HG03432 (cell line): ENCODE results near the gene RTP1.
"Not testable (repeated sequence)": the region's sequence is repeated elsewhere in the genome, so short reads cannot be mapped to it uniquely, and the experiment has no call there.

Experiments used
- ATAC-seq: cut with Tn5 transposase; IDR thresholded peaks from one replicate; pipeline ENCODE4 v1.9.1; 2021; ENCODE audit warnings: mild to moderate bottlenecking, moderate library complexity; ENCODE audit not compliant: unreplicated experiment

The RTP1 gene

GRCh38 chr3:187196573-187197334, 532 bp upstream of the RTP1 start:
- ATAC-seq: no peak

- ATAC-seq: peak; percentile 63
Measured at GRCh38 chr3:187198490-187198889, 1.2 kb downstream of the RTP1 start.

DNA sequence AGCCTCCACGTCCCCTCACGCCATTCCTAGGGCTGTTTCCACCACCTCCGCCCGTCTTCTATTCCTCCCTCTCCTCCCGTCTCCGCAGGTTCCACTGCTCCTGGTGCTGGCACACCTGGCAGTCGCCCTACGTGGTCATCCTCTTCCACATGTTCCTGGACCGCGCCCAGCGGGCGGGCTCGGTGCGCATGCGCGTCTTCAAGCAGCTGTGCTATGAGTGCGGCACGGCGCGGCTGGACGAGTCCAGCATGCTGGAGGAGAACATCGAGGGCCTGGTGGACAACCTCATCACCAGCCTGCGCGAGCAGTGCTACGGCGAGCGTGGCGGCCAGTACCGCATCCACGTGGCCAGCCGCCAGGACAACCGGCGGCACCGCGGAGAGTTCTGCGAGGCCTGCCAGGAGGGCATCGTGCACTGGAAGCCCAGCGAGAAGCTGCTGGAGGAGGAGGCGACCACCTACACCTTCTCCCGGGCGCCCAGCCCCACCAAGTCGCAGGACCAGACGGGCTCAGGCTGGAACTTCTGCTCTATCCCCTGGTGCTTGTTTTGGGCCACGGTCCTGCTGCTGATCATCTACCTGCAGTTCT, 2.3 kb downstream of the RTP1 start:
- ATAC-seq: not testable (repeated sequence)

DNA sequence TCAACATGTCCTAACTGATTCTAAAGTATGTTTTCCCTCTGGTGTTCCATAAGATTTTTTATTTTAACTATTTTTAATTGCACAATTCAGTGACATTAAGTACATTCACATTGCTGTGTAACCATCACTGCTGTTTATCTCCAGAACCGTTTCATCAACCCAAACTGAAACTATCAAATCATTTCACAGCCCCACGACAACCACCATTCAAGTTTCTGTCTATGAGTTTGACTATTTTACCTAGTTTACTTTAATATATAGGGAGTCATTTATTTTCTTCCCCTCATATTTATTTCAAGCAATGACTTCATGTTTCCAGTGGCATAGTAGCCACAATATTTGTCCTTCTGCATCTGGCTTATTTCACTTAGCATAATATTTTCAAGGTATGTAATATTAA, 8.4 kb downstream of the RTP1 start:
- ATAC-seq: no peak

DNA sequence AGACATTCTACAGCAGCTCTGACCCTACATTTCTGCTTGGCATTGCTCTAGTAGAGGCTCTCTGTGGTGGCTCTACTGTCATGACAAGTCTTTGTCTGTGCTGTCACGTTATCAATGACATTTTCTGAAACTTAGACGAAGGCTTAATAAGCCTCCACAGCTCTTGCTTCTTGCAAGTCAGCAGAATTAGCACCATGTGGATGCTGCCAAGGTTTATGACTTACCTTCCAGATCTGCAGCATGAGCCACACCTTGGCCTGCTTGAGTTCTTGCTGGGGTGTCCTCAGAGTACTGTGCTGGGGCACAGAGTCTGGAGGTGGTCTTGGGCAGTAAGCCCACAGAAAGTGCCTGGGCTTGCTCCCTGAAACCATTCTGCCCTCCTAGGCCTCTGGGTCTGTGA, 9.8 kb downstream of the RTP1 start:
- ATAC-seq: no peak

GRCh38 chr3:187207624-187208023, 10.3 kb downstream of the RTP1 start:
- ATAC-seq: no peak

GRCh38 chr3:187208159-187208558, 10.9 kb downstream of the RTP1 start:
- ATAC-seq: no peak

GRCh38 chr3:187209491-187209890, 12.2 kb downstream of the RTP1 start:
- ATAC-seq: no peak

DNA sequence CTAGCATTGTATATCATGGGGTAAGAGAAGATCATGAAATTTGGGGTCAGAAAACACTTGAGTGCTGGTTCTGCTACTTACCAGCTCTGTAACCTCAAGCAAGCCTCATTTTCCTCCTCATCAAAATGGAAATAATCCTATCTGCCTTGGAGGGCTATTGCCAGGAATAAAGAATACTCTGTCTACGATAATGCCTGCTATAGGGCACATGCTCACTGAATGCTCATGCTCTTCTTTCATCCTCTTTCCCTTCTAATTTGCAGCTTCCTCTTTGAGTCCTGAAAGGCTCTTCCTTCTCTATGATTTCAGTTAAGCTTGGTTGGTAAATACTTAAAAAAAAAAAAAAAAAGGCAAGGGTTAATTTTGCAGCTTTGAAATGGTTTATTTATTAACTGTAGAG, 12.8 kb downstream of the RTP1 start:
- no peak for ATAC-seq

GRCh38 chr3:187210545-187211327, 13.4 kb downstream of the RTP1 start:
- peak; percentile 96 for ATAC-seq

DNA sequence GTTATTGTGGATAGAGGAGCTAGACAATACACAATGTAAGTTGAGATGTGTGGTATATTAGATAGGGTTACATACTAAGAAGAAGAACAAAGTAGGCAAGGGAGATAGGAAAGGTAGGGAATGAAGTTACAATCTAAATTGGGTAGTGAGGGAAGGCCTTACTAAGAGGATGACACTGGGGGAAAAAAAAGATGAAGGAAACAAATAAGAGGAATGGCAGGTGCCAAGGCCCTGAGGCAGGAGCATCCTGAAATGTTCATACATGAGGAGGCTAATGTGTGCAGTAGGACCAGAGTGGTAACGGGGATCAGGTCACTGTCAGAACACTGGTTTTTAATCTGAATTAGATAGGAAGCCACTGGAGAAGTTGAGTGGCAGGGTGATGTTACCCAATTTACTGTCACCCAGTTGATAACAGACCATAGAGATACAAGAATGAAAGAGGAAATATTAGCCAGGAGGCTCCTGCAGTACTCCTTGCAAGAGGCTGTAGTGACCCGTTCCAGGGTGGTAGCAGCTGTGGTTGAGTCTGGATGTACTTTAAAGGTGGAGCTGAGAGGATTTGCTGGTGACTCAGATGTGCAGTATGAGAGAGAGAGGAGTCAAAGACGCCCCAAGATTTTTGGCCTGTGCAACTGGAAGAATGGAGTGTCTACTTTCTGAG, 14.4 kb downstream of the RTP1 start:
- no peak for ATAC-seq

- ATAC-seq: no peak
Measured at GRCh38 chr3:187212196-187212545, 14.9 kb downstream of the RTP1 start.

- no peak for ATAC-seq
Measured at GRCh38 chr3:187212705-187213104, 15.4 kb downstream of the RTP1 start.

DNA sequence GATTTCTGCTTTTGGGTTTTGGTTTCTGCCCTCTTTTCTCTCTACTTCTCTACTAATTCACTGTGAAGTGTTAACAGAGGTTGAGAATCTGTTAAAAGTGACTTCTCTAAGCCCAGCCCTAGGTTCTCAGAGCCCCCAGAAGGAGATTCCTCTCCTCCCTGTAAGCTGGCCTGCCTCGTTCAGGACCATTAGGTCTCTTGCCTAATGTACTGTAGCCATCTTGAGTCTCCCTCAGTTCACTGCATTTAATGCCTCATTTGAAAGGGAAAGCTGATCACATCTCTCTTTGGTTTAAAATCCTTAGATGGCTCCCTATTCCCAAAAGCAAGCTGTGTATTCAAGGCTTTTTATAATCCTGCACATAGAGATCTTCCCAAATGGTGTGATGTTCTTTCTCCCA, 16.3 kb downstream of the RTP1 start:
- ATAC-seq: no peak

- ATAC-seq: no peak
Measured at GRCh38 chr3:187215460-187215859, 18.2 kb downstream of the RTP1 start.

- ATAC-seq: no peak
Measured at GRCh38 chr3:187222801-187223200, 25.5 kb downstream of the RTP1 start.

DNA sequence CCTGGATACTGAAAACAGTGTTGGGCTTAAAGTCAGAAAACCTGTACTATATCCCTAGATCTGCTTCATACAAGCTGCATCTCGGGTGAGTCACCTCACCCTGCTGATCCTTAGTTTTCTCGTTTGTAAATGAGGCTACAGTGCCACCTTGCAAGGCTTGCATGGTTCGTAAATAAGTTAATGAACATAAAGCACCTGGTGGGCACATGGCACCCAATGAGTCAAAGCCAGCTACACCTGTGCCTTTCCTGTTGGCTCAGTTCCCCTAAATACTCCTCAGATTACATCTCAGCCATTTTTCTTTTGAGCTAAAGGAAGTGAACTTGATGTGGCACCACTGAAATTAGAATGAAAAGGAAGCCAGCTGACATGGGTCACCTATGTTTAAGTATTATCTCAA, 26.5 kb downstream of the RTP1 start:
- no peak for ATAC-seq

DNA sequence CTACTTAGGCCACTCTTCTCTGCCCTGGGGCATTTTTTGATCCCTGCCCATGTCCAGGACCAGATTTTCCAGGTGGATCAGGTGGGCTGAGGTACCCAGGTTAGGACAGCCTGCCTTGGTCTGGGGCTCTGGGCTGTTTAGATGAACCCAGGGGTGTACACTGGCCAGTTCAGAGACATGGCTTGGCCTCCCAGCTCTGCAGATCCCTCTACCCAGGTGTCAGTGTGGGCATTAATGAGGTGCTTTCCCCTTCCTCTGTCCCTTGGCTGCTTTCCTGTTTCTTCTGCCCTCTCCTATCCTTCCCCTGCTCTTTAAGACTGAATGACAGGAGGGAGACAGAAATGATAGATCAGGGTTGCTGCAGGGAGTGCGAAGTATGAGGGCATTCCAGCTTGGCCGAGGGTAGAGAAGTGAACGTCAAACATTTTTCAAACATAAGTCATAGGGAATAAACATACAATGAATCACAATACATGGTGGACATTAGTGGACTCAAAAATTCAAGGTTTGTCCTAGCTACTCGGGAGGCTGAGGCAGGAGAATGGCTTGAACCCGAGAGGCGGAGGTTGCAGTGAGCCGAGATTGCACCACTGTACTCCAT, 30.5 kb downstream of the RTP1 start:
- no peak for ATAC-seq

DNA sequence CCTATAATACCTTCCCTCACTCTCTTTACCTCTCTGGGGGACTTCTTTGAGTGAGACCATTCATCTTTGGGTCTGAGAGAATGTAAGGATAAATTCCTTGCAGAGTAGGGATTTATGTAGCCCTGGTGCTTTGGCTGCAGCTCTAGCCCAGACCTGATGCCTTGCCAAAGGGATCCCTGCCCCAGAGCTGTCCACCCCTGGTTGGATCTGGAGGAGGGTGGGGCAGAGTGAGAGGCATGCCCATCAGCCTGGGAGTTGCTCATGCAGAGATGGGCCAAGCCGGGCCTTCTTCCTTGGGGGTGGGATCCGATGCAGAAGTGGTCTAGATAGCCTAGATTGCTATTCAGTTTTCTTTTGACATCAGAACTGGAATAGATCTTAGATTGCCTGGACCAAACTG, 31.5 kb downstream of the RTP1 start:
- no peak for ATAC-seq

DNA sequence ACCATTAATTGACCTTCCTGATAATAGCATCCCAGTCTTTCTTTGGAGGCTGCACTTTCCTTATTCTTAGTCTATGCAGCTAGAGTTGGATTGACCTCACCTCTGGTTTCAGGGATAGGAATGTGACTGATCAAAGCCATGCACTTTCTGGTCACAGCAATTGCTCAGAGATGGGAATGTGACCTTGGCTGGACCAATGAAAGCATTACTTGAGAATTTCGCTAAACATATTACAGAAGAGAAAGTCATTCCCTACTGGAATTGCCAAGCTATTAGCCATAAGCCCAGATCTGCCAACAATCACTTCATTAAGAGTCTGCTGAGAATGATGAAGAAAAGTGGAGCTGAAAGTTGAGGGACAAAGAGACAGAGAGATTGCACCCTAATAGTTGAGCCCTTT, 32.7 kb downstream of the RTP1 start:
- no peak for ATAC-seq

GRCh38 chr3:187236962-187237361, 39.7 kb downstream of the RTP1 start:
- no peak for ATAC-seq
